ENCODE measurements around the gene REEP5. TPM values are rescaled to one million over a fixed set of nuclear protein-coding genes. Genes with fewer than 3 reads are reported as not detected.
A peak's percentile ranks its signal among the peaks of the same experiment; 100 is the strongest.

REEP5 gene
- total and polyA plus RNA-seq, 9 of the 15 experiments (the other 6 are each of a cell fraction or from before 2014, with no cell fraction given), result 14.7 to 102 (median 36.0) TPM

- TF ChIP-seq BHLHE40 (IDR thresholded peaks at IDR 0.05; ENCODE audit: low read length) (no peak), PCBP1 (IDR thresholded peaks at IDR 0.05; ENCODE audit: low read depth, low read length, poor library complexity, severe bottlenecking) (no peak)
These were observed 59.9 kb downstream of the REEP5 start (continued) for GRCh38 chr5:112862085-112862484.

- DNase-seq (ENCODE audit: extremely low read depth in 1 of 4, low spot score in 3 of 4) (no peak), ATAC-seq (peak; percentile 2; the same call in 1 of the 3 replicates), FAIRE-seq (no peak)
- in situ Hi-C loops (cut with MboI), result no loop called here
- no peaks in the 10 kb centered on the region for H3K9me3 ChIP-seq (replicated peaks; ENCODE audit: control insufficient read depth, insufficient read depth, low read depth, low read length)
- POLR2A ChIA-PET, result interaction anchor here (0.6 to 2.0 kb wide), 6 partner anchors 11 to 103 kb away, joined by 3 to 12 read pairs (median 4); partner anchors contain the start of gene REEP5
- peaks cover 41% of the 10 kb centered on the region for H3K36me3 ChIP-seq (ENCODE audit: control insufficient read depth, insufficient read depth, low read length)
- peak overlapping the region; percentile 85 for H3K4me2 ChIP-seq (ENCODE audit: insufficient read depth, low read length)
- peak overlapping the region; percentile 94 to 98 for H3K9ac ChIP-seq (ENCODE audit: insufficient read depth in 1 of 2, low read depth in 2 of 2, low read length in 2 of 2)
- 0% methylated on average over 8 of the region's 8 CpGs for WGBS (ENCODE audit: insufficient coverage, low coverage, missing lambda C conversion rate)
- H4K20me1 ChIP-seq (replicated peaks; ENCODE audit: control insufficient read depth, insufficient read depth, low read length), result no peaks in the 10 kb centered on the region
- H3K27ac ChIP-seq (ENCODE audit: extremely low read depth, low read depth, low read length), result peak overlapping the region; percentile 81
- TSS peak; percentile 59 for BruUV-seq (replicated peaks)
- peak overlapping the region; percentile 84 for H2AFZ ChIP-seq (ENCODE audit: low read depth, low read length)
- no peaks in the 10 kb centered on the region for H3K27me3 ChIP-seq (ENCODE audit: control insufficient read depth in 2 of 2, insufficient read depth in 2 of 2, low read length in 2 of 2)
- intact Hi-C loops (cut with micrococcal nuclease), result loop anchor here (1.0 to 5.0 kb wide), 3 partner anchors 60 to 169 kb away; partner anchors contain the start of gene DCP2
- peaks cover 0 to 12% of the 10 kb centered on the region in 2 experiments; a peak in 2 of 5 replicates for H3K4me1 ChIP-seq (replicated peaks in 1 of 2; ENCODE audit: control insufficient read depth in 2 of 2, insufficient read depth in 2 of 2, low read length in 2 of 2)
- peaks cover 47% of the 10 kb centered on the region for H3K79me2 ChIP-seq (ENCODE audit: control insufficient read depth, insufficient read depth, low read length)
- no peak for TF ChIP-seq THAP7 (CRISPR knock-in tag; IDR thresholded peaks at IDR 0.05)
- 0 out of 2 replicates have a peak, but pooled peaks have one; percentile 28 for TF ChIP-seq ZFX (CRISPR knock-in tag; IDR thresholded peaks at IDR 0.05)
- H3K9me1 ChIP-seq (ENCODE audit: control insufficient read depth, insufficient read depth, low read length), result no peaks in the 10 kb centered on the region
- CTCF ChIA-PET (ENCODE audit: low intra/inter-chr PET ratio), result no interaction called here
- peak overlapping the region; percentile 82 for H3K4me3 ChIP-seq
These were observed 60.4 kb downstream of the REEP5 start for GRCh38 chr5:112861638-112861985.
